H1 (cell line): ENCODE measurements around the gene VAMP3. TPM values are rescaled to one million over a fixed set of nuclear protein-coding genes. Genes with fewer than 3 reads are reported as not detected.

Source experiments
- CTCF ChIA-PET: fragments of 300-600 bp; sonication (Branson Sonifier 250); formaldehyde crosslinking; loops from one replicate; lab custom pipeline; 2021; ENCODE audit not compliant: partially characterized antibody; lab: Charles Lee
- POLR2A ChIA-PET: fragments of 300-600 bp; sonication (Branson Sonifier 250); formaldehyde crosslinking; loops from one replicate; lab custom pipeline; 2021; ENCODE audit warnings: inconsistent platforms; ENCODE audit not compliant: partially characterized antibody; lab: Charles Lee
- DNase-seq, 2 experiments: peaks; one replicate each; pipeline versions ENCODE4 v3.0.0 to v3.0.0-alpha.2; 2010 to 2022; ENCODE audit warnings: low spot score in 2 of 2, low read depth in 1 of 2, mixed read lengths in 1 of 2
- FAIRE-seq: peaks from 2 replicates; lab custom pipeline; 2011; peaks lifted over from hg19 to GRCh38; lab: Jason Lieb, UNC
- H2AFZ ChIP-seq: 2 replicates; pipeline ENCODE4 v1.8.1; 2012; ENCODE audit warnings: low read length, inconsistent platforms
- H2AK5ac ChIP-seq: 2 replicates; pipeline ENCODE4 v1.6.1; 2013; ENCODE audit warnings: low read depth, low read length
- H2BK120ac ChIP-seq: replicated peaks from 2 replicates; pipeline ENCODE3; 2013; ENCODE audit warnings: low read depth, low read length, inconsistent platforms
- H2BK12ac ChIP-seq: 2 replicates; pipeline ENCODE4 v1.6.1; 2013; ENCODE audit warnings: low read depth, low read length
- H2BK15ac ChIP-seq: 2 replicates; pipeline ENCODE4 v1.6.1; 2013; ENCODE audit warnings: low read length
- H2BK20ac ChIP-seq: 2 replicates; pipeline ENCODE4 v1.6.1; 2013; ENCODE audit warnings: low read length
- H2BK5ac ChIP-seq: 2 replicates; pipeline ENCODE4 v1.6.1; 2013; ENCODE audit warnings: low read depth, low read length
- H3K14ac ChIP-seq: 2 replicates; pipeline ENCODE4 v1.6.1; 2013; ENCODE audit warnings: inconsistent platforms; ENCODE audit not compliant: insufficient read length
- H3K18ac ChIP-seq: 2 replicates; pipeline ENCODE4 v1.6.1; 2013; ENCODE audit warnings: low read length; ENCODE audit errors: extremely low read depth
- H3K23ac ChIP-seq: 2 replicates; pipeline ENCODE4 v1.6.1; 2013; ENCODE audit warnings: inconsistent platforms; ENCODE audit not compliant: insufficient read length
- H3K23me2 ChIP-seq: 2 replicates; pipeline ENCODE4 v1.6.1; 2013; ENCODE audit warnings: low read depth, low read length
- H3K27ac ChIP-seq: 2 replicates; pipeline ENCODE4 v1.6.1; 2011; ENCODE audit warnings: low read depth, low read length, inconsistent platforms
- H3K27me3 ChIP-seq, 4 experiments: replicated peaks in 1 of 4; 1 replicate in 1 of 4; 2 replicates in 3 of 4; pipeline versions ENCODE4 v1.6.1 to v1.8.1; 2011 to 2013; ENCODE audit warnings: low read length in 3 of 4, mild to moderate bottlenecking in 3 of 4, inconsistent platforms in 2 of 4, mixed read lengths in 2 of 4, moderate library complexity in 1 of 4; ENCODE audit not compliant: control insufficient read depth in 3 of 4, insufficient read depth in 3 of 4; ENCODE audit errors: extremely low read depth in 1 of 4
- H3K36me3 ChIP-seq, 4 experiments: 2 replicates each; pipeline versions ENCODE4 v1.6.1 to v1.8.1; 2011 to 2013; ENCODE audit warnings: mild to moderate bottlenecking in 4 of 4, low read length in 3 of 4, moderate library complexity in 2 of 4, control low read depth in 1 of 4, inconsistent platforms in 1 of 4; ENCODE audit not compliant: insufficient read depth in 4 of 4, control insufficient read depth in 2 of 4
- H3K4ac ChIP-seq: replicated peaks from 2 replicates; pipeline ENCODE3; 2013; ENCODE audit warnings: low read length, low read depth, mixed read lengths, inconsistent platforms; ENCODE audit not compliant: insufficient read length
- H3K4me1 ChIP-seq, 4 experiments: replicated peaks in 1 of 4; 1 replicate in 1 of 4; 2 replicates in 3 of 4; pipeline versions ENCODE4 v1.6.1 to v1.8.1; 2011 to 2013; ENCODE audit warnings: low read length in 3 of 4, inconsistent platforms in 2 of 4, mixed read lengths in 1 of 4; ENCODE audit not compliant: insufficient read depth in 4 of 4, control insufficient read depth in 3 of 4
- H3K4me2 ChIP-seq, 2 experiments: 2 replicates each; pipeline versions ENCODE4 v1.6.1 to v1.8.1; 2011 to 2013; ENCODE audit warnings: low read depth in 2 of 2, low read length in 2 of 2, control low read depth in 1 of 2, inconsistent platforms in 1 of 2, mild to moderate bottlenecking in 1 of 2; ENCODE audit not compliant: insufficient read depth in 1 of 2
- H3K4me3 ChIP-seq, 4 experiments: fragments of 200-600, 300-600 bp in 1 of 4; sonication (generic), shearing (Covaris generic), sonication (Bioruptor Twin) in 1 of 4; 2 replicates each; pipeline versions ENCODE4 v1.5.1 to v1.8.1; 2011 to 2016; ENCODE audit warnings: low read length in 4 of 4, low read depth in 3 of 4, control low read depth in 2 of 4, inconsistent platforms in 2 of 4, mild to moderate bottlenecking in 2 of 4, mixed read lengths in 1 of 4, moderate library complexity in 1 of 4; ENCODE audit not compliant: insufficient read depth in 2 of 4; ENCODE audit errors: extremely low read depth in 1 of 4
- H3K56ac ChIP-seq: replicated peaks from 2 replicates; pipeline ENCODE3; 2013; ENCODE audit warnings: low read depth, mild to moderate bottlenecking, mixed read lengths, low read length, inconsistent platforms; ENCODE audit not compliant: insufficient read length
- H3K79me1 ChIP-seq: 2 replicates; pipeline ENCODE4 v1.6.1; 2013; ENCODE audit warnings: low read depth, low read length, control low read depth
- H3K79me2 ChIP-seq, 2 experiments: 2 replicates each; pipeline versions ENCODE4 v1.6.1 to v1.8.1; 2012 to 2013; ENCODE audit warnings: low read length in 2 of 2, mild to moderate bottlenecking in 2 of 2, inconsistent platforms in 1 of 2; ENCODE audit not compliant: insufficient read depth in 2 of 2, control insufficient read depth in 1 of 2
- H3K9ac ChIP-seq, 4 experiments: replicated peaks in 1 of 4; 1 replicate in 1 of 4; 2 replicates in 3 of 4; pipeline versions ENCODE4 v1.6.1 to v1.8.1; 2011 to 2013; ENCODE audit warnings: low read depth in 3 of 4, low read length in 3 of 4, control low read depth in 2 of 4, mild to moderate bottlenecking in 2 of 4, moderate library complexity in 2 of 4, inconsistent platforms in 1 of 4; ENCODE audit errors: extremely low read depth in 1 of 4
- H3K9me3 ChIP-seq, 2 experiments: 2 replicates each; pipeline versions ENCODE4 v1.6.1 to v1.8.1; 2012 to 2013; ENCODE audit warnings: mild to moderate bottlenecking in 2 of 2, moderate library complexity in 2 of 2, control low read depth in 1 of 2, inconsistent platforms in 1 of 2, low read depth in 1 of 2, low read length in 1 of 2, mixed read lengths in 1 of 2; ENCODE audit not compliant: insufficient read depth in 2 of 2
- H4K20me1 ChIP-seq, 2 experiments: replicated peaks in 1 of 2; 2 replicates each; pipeline versions ENCODE3 to v1.8.1; 2011 to 2013; ENCODE audit warnings: inconsistent platforms in 2 of 2, low read length in 2 of 2, mild to moderate bottlenecking in 1 of 2; ENCODE audit not compliant: insufficient read depth in 2 of 2, control insufficient read depth in 1 of 2
- H4K5ac ChIP-seq: 2 replicates; pipeline ENCODE4 v1.6.1; 2013; ENCODE audit warnings: low read length, low read depth, mixed read lengths, inconsistent platforms; ENCODE audit not compliant: insufficient read length
- H4K8ac ChIP-seq: 2 replicates; pipeline ENCODE4 v1.8.0; 2013; ENCODE audit warnings: mild to moderate bottlenecking, moderate library complexity, low read length, inconsistent platforms; ENCODE audit not compliant: insufficient read depth; ENCODE audit errors: extremely low read depth
- H4K91ac ChIP-seq: replicated peaks from 2 replicates; pipeline ENCODE3; 2013; ENCODE audit warnings: low read length, mixed read lengths, inconsistent platforms; ENCODE audit not compliant: insufficient read length
- BACH1 ChIP-seq: IDR thresholded peaks from 2 replicates; pipeline ENCODE4 v1.6.1; 2012; ENCODE audit warnings: low read length, improper control_type of control experiment
- CTCF ChIP-seq, 3 experiments: IDR thresholded peaks; 1 replicate in 2 of 3; 2 replicates in 1 of 3; pipeline versions ENCODE4 v1.5.1 to v1.6.1; 2011; ENCODE audit warnings: low read length in 3 of 3, mild to moderate bottlenecking in 3 of 3, inconsistent platforms in 2 of 3, low read depth in 1 of 3, moderate library complexity in 1 of 3; ENCODE audit not compliant: insufficient read depth in 1 of 3; ENCODE audit errors: control extremely low read depth in 1 of 3
- E2F6 ChIP-seq: IDR thresholded peaks from 2 replicates; pipeline ENCODE4 v1.6.1; 2012; ENCODE audit warnings: inconsistent platforms
- HDAC6 ChIP-seq: IDR thresholded peaks from one replicate; pipeline ENCODE4 v1.7.1; 2012; ENCODE audit warnings: low read depth, mild to moderate bottlenecking, inconsistent platforms, low read length, moderate library complexity
- KDM1A ChIP-seq: fragments of 200-600, 300-600 bp; sonication (generic); IDR thresholded peaks from 2 replicates; pipeline ENCODE4 v1.7.1; 2016; ENCODE audit warnings: mild to moderate bottlenecking, low read length, borderline replicate concordance
- NANOG ChIP-seq: IDR thresholded peaks from 2 replicates; pipeline ENCODE4 v1.6.1; 2011; ENCODE audit warnings: low read length, low read depth, mild to moderate bottlenecking, inconsistent platforms; ENCODE audit not compliant: insufficient read depth, poor library complexity, severe bottlenecking
- SIRT6 ChIP-seq: IDR thresholded peaks from one replicate; pipeline ENCODE4 v1.7.1; 2012; ENCODE audit warnings: low read length, inconsistent platforms
- WGBS, 2 experiments: shearing (Covaris generic) in 1 of 2; methylation state at CpG; one replicate each; pipeline versions ENCODE4 v1.1.6 to v1.1.7; 2013 to 2015; ENCODE audit warnings: low lambda C conversion rate in 2 of 2, mixed read lengths in 2 of 2, inconsistent platforms in 1 of 2, low coverage in 1 of 2, missing lambda C conversion rate in 1 of 2; ENCODE audit not compliant: insufficient replicate concordance in 2 of 2, insufficient coverage in 1 of 2, insufficient read length in 1 of 2; ENCODE audit errors: extremely low coverage in 1 of 2, missing lambda C conversion rate in 1 of 2; 5-methylcytosine and 5-hydroxymethylcytosine counted together
- polyA plus RNA-seq, 7 experiments: library from polyadenylated mRNA; depleted of rRNA in 3 of 7; stranded (reverse) in 5 of 7; unstranded in 2 of 7; fragments of >200 nt in 5 of 7; fragments of 200-250 nt in 2 of 7; gene quantifications; 1 replicate in 5 of 7; 2 replicates in 1 of 7; 4 replicates in 1 of 7; pipeline versions ENCODE4 v1.2.1 to v1.2.3, GENCODE V29; 2011 to 2013; ENCODE audit warnings: missing spikeins in 2 of 7, mixed read lengths in 2 of 7
- total RNA-seq: library from RNA; stranded (reverse); fragmentation: NEBNext Ultra II Directional; extraction: Animal tissue kit (Norgen Biotek cat#: 25700); gene quantifications from 2 replicates; pipeline ENCODE4 v1.2.1, GENCODE V29; 2021

VAMP3 gene
- total and polyA plus RNA-seq, 2 of the 8 experiments (the other 6 are each of a cell fraction or from before 2014, with no cell fraction given) = 27.9 to 36.7 TPM

GRCh38 chr1:7760245-7760644 lies 10.9 kb upstream of the VAMP3 start:
- H3K4me3 ChIP-seq = no peak overlapping the region
- no peak overlapping the region for H2BK15ac ChIP-seq
- H3K4me2 ChIP-seq = no peak overlapping the region
- DNase-seq (no peak), FAIRE-seq (no peak)
- TF ChIP-seq BACH1 (no peak), E2F6 (no peak), KDM1A (no peak), HDAC6 (no peak), NANOG (no peak), SIRT6 (no peak), CTCF (IDR thresholded peaks at IDR 0.05; ENCODE audit: control extremely low read depth in 1 of 3, insufficient read depth in 1 of 3, low read depth in 1 of 3, low read length in 3 of 3) (no peak)
- H2BK5ac ChIP-seq = no peak overlapping the region
- H3K9me3 ChIP-seq = no peaks in the 10 kb centered on the region
- no peak overlapping the region for H3K9ac ChIP-seq
- H3K56ac ChIP-seq = no peak overlapping the region
- H2AK5ac ChIP-seq = no peak overlapping the region
- H2BK20ac ChIP-seq = no peak overlapping the region
- 91% methylated on average over 6 of the region's 6 CpGs; no CpG with 5 or more reads in 1 of the 2 experiments for WGBS, 2 experiments
- ChIA-PET POLR2A (interaction anchor here (1.5 to 2.2 kb wide), 2 partner anchors 9 to 11 kb away, joined by 4 to 7 read pairs; partner anchors contain the start of gene VAMP3), CTCF (interaction anchor here (2.1 kb wide), 1 partner anchor 92 kb away, joined by 29 read pairs; no protein-coding TSS in a partner anchor)
- no peak overlapping the region for H2BK12ac ChIP-seq
- H3K4me1 ChIP-seq = no peaks in the 10 kb centered on the region
- no peak overlapping the region for H4K8ac ChIP-seq
- H3K4ac ChIP-seq = no peak overlapping the region
- H4K91ac ChIP-seq = no peak overlapping the region
- no peaks in the 10 kb centered on the region for H3K36me3 ChIP-seq
- H2BK120ac ChIP-seq = no peak overlapping the region
- no peak overlapping the region for H2AFZ ChIP-seq
- H3K79me1 ChIP-seq = no peaks in the 10 kb centered on the region
- H3K23me2 ChIP-seq = no peaks in the 10 kb centered on the region
- H3K27me3 ChIP-seq = no peaks in the 10 kb centered on the region
- H3K18ac ChIP-seq = no peak overlapping the region
- no peaks in the 10 kb centered on the region for H3K79me2 ChIP-seq
- no peak overlapping the region for H4K5ac ChIP-seq
- H3K14ac ChIP-seq = no peak overlapping the region
- H4K20me1 ChIP-seq = peaks cover 0 to 1% of the 10 kb centered on the region in 2 experiments
- H3K27ac ChIP-seq = no peak overlapping the region
- no peak overlapping the region for H3K23ac ChIP-seq
